ENCODE data around the gene GMPR.

Gene GMPR

GRCh38 chr6:16273256-16273655 is 34.9 kb downstream of the GMPR start:
- DNase-seq: no peak

- no peak for DNase-seq
Observed at GRCh38 chr6:16274483-16274882, 36.1 kb downstream of the GMPR start.

- no peak for DNase-seq
Observed at GRCh38 chr6:16274885-16275589, 36.6 kb downstream of the GMPR start.

DNA sequence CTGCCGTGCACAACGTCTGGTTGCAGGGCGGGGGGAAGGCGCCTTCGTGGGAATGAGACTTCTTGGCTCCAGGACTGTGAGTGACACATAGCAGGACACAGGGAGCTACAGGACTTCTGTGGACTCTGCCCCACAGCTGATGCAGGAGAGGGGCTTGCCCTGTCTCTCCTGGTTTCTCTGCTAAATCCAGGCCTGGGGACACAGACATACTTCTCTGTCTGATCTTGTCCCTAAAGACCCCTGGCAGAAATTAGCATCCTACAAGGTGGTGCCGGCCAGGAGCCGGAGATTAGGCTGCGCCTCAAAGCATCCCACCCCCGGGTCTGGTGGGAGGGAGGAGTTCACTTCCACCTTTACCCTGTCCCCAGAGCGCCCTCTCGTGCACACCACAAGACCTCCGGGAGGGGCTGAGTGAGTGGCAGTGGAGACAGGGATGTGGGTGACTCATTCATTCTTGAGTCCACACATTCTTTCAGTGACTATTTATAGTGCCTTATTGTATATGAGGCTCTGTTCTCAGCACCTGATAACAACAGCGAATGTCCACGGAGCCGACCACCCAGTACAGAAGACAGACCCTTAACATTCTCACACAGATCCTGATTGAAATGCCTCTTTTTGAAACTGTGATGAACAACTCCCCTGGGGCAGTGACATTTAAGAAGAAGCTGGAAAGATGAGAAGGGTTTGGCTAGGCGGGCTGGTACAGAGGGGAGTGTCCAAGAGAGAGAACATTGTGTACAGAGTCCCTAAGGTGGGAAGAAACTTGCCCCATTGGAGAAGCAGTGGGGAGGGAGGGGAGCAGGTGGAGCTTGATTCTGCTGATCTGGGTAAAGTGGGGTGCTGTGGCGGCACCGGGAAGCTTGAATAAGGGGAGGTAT is 39.0 kb downstream of the GMPR start:
- DNase-seq: peak; percentile 40 to 70

GRCh38 chr6:16278048-16278724 is 39.8 kb downstream of the GMPR start:
- DNase-seq: no peak

DNA sequence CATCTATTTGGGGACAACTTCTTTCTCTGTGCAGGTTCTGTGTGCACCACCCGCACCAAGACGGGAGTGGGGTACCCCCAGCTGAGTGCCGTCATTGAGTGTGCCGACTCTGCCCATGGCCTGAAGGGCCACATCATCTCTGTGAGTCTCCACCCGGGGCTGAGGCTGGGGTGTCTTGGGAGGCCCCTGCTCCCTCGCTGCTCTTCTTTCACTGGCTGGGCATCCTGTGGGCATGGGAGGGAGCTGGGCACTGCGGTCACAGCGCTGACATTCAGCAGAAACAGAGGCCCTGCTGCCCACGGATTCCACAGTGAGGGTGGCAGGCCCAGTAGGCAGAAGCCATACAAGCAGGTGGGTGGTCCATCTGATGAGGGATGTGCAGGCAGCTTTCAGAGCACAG is 40.4 kb downstream of the GMPR start:
- DNase-seq: no peak

GRCh38 chr6:16279243-16279642 is 40.9 kb downstream of the GMPR start:
- peak; percentile 33 to 48 for DNase-seq

DNA sequence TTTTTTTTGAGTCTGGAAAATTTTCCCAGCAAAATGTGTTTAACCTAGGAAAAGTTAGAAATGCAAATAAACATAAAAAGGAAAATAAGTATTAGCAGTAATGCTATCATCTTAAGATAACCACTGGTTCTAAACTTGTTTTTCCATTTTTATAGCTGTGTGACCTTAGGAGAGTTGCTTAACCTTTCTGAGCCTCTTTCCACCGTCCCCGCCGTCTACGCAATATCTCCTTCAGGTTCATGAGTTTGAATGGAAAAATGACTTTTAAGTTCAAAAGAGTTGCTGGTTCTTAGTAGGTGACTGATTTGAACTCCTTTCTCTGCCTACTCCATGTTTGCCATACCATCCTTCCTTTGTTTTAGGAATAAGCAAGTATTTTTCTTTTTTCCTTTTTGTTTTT is 44.0 kb downstream of the GMPR start:
- DNase-seq: no peak

DNA sequence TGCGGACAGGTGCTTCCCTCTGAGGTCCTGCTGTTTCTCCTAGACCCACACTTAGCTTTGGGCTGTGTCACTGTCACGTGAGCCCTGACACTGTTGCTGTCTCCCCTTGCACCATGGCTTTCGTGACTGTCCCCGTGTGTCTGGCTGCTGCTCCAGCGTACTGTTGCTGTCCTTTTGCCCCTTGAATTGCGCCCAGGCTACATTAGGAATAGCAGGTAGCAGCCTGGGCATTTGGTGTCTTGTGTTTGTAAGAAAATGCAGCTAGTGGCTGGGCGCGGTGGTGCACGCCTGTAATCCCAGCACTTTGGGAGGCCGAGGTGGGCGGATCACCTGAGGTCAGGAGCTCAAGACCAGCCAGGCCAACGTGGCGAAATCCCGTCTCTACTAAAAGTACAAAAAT is 46.1 kb downstream of the GMPR start:
- no peak for DNase-seq

GRCh38 chr6:16285467-16286150 is 47.2 kb downstream of the GMPR start:
- no peak for DNase-seq

- peak in 1 of 2 donors; percentile 7 for DNase-seq
Observed at GRCh38 chr6:16286151-16286522, 47.8 kb downstream of the GMPR start.

DNA sequence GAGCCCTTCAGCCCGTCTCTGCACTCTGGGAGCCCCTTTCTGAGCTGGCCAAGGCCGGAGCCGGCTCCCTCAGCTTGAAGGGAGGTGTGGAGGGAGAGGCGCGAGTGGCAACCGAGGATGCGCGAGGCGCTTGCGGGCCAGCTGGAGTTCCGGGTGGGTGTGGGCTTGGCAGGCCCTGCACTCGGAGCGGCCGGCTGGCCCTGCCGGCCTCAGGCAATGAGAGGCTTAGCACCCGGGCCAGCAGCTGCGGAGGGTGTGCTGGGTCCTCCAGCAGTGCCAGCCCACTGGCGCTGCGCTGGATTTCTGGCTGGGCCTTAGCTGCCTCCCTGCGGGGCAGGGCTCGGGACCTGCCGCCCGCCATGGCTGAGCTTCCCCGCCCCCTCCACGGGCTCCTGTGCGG is 49.8 kb downstream of the GMPR start:
- DNase-seq: no peak

DNA sequence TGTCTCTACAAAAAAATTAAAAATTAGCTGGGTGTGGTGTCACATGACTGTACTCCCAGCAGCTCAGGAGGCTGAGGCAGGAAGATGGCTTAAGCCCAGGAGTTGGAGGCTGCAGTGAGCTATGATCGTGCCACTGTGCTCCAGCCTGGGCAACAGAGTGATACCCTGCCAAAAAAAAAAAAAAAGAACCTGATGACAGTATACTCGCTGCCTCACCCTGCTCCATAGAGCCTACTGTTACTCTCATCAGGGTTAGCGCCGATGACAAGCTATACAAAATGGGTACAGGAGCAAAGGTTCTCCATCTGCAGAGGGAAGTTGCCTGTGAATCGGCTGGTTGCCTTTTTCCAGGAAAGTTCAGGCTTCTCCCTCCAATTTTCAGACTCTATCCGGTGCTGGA is 53.4 kb downstream of the GMPR start:
- no peak for DNase-seq

DNA sequence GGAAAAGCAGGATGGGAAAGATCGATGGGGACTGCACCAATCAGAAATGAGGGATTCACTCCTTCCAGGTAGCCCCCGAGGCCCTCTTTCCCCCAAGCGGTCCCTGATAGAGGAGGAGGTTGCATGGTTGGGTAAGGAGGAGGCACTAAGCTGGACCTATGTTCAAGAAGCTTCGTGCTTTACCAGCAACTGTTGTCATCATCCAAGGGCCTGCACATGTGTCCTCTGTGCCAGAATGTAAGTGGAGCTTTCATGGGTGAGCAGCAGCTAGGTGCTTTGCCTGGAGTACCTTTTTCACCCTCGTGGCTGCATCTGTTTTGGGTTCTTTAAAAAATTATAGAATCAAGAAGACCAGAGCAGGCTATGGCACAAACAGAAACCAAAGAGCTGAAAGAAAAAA is 54.0 kb downstream of the GMPR start:
- DNase-seq: no peak

DNA sequence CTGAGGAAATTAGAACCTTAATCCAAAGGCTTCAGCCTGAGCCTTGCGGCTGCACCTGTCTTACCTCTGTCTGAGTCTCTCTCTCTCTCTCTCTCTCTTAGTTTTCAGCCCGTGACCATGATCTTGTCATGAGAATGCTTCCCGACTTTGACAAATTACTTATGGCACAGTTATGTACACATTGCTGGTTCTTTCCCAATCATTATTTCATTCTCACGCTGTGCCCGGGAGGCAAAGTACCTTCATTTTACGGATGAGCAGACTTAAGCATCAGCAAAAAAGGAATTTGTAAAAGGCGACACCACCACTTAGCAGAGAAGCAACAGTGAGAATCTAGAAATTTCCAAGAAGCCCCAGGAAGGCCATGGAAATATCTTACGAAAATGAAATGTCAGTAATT is 54.6 kb downstream of the GMPR start:
- DNase-seq: no peak

GRCh38 chr6:16294371-16294770 is 56.0 kb downstream of the GMPR start:
- DNase-seq: no peak

- no peak for DNase-seq
Observed at GRCh38 chr6:16295060-16295459, 56.7 kb downstream of the GMPR start.

DNA sequence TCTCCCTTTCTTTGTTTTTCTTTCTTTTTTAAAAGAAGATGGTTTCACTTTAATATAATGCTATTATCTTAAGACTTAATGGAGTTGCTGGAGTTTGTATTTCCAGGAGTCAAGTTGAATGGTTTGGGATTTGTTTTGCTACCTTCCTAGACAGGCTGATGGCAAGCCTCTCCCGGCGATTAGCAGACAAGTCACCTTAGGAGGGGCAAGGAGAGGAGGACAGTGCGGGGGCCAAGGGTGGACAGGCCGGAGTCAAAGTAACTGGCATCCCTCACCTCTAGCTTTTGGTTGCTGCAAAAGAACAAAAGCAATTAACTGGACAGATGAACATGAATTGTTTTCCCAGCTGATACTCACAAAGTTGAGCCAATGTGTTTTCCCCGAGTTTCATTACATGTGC is 57.1 kb downstream of the GMPR start:
- DNase-seq: no peak

- no peak for DNase-seq
Observed at GRCh38 chr6:16296061-16296670, 57.8 kb downstream of the GMPR start.

DNA sequence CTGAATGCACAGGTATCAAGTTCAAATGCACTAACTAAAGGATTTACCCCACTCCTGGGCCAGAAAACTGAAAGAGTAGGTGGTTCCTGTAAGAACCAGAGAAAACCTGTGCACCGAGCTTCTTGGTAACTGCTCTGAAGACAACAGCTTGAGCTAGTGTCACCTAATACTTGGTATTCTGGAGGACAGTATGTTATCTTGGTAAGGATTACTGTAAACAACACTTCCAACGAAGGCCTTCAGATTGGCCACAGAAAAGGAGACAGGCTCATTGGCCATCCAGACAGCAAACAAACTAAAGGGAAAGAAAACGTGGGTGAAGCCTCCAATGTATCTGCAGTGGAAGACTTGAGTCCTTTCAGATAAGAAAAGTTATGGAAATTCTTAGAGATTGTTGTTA is 61.5 kb downstream of the GMPR start:
- DNase-seq: no peak

GRCh38 chr6:16301511-16301910 is 63.1 kb downstream of the GMPR start:
- DNase-seq: no peak

DNA sequence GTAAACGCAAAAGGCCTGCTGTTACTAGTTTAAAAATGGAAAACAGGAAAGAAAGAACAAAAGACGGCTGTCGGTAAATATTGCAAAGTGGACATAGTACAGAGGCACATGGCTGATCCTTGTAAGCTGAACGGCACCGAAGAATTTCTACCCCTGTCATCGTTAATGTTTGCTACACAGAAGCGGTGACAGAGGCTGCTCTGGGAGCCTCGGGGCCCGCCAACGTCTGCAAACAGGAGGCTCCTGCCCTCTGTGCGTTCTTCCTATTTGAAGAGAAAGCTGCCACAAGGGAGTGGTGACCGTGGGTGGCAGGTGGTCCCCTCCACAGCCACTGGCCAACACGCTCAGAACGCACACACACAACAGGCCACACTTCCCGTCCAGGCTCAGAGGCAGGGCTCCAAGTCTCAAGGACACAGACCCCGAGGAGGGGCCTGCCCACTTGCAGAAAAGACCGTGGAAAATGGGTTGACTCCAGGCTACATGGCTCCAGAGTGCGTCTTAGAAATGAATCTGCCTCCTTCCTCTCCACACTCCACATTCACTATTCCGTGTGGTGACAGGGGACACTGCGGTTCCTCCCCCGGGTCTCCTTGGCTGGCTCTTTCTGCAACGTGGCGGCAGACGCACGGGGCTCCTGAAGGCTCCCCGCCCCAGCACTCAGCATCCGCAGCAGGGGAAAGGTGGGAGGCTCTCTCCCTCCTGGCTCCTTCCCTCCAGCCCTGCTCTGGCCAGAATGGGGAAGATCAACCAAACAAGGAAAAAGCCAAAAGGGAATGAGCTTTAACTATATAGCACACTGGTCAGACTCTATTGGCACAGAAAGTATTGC is 64.5 kb downstream of the GMPR start:
- no peak for DNase-seq

All from inflammatory macrophage (primary cell).